Stimulated activated effector memory CD8-positive, alpha-beta T cell treated with anti-CD3 and anti-CD28 coated beads, Interleukin-12 subunit alpha, Interleukin-12 subunit beta, amount 100 ng/mL, for 72 hours (primary cell): ENCODE data around the gene OTULIN.

Experiments used
- ATAC-seq: fragments of 150-1000 bp; cut with Tn5 transposase; 2 replicates; pipeline ENCODE4 v1.10.0; 2021
- DNase-seq, 2 donors: peaks; one replicate each; pipeline ENCODE4 v3.0.0; 2021 to 2022; ENCODE audit warnings: low spot score in 2 of 2
- H3K27ac Mint-ChIP-seq: one replicate; pipeline ENCODE4 v1.8.0; 2022; ENCODE audit warnings: mild to moderate bottlenecking, mixed read lengths
- H3K36me3 Mint-ChIP-seq: one replicate; pipeline ENCODE4 v1.8.0; 2022; ENCODE audit warnings: mild to moderate bottlenecking, mixed read lengths
- H3K4me1 Mint-ChIP-seq: one replicate; pipeline ENCODE4 v1.8.0; 2022; ENCODE audit warnings: mixed read lengths
- H3K4me3 Mint-ChIP-seq: one replicate; pipeline ENCODE4 v1.8.0; 2022; ENCODE audit warnings: mild to moderate bottlenecking, mixed read lengths
- H3K9me3 Mint-ChIP-seq: one replicate; pipeline ENCODE4 v1.8.0; 2022; ENCODE audit warnings: mixed read lengths

OTULIN gene

DNA sequence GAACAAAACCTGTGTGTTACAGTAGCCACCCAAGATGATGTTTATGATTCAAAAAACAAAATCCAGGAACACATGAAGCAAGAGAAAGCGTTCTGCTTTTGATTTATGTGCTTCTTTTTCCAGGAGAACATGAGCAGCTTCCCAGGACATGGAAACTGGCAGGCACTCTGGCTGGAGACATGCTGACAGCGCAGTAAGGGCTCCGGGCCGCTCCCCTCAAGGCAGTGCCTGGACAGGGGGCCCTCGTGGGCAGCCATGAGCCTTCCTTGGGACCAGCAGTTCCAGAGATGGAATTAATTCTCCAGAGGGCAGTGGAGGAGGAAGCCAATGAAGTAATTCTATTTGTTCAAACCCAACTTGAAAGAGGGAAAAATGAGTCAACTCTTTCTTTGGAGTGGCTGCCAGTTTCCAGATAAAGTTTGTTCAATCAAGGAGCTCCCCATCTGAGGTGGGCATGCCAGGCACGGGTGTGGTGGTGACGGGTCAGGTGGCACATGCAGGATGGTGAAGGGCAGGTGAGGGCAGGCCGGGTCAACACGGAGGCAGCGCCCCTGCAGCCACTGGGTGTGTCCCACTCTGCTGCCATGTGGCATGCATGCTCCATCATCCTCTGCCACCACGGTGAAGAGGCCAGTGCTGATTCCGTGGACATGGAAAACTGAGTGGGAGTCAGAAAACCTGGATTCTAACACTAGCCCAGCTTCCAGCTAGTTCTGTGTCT, 83.8 kb downstream of the OTULIN start:
- no peak for DNase-seq
- H3K9me3 Mint-ChIP-seq: no peaks in the 10 kb centered on the region
- H3K4me3 Mint-ChIP-seq: no peak overlapping the region
- no peak for ATAC-seq
- peaks cover 75% of the 10 kb centered on the region for H3K36me3 Mint-ChIP-seq
- peaks cover 14% of the 10 kb centered on the region for H3K4me1 Mint-ChIP-seq
- no peak overlapping the region for H3K27ac Mint-ChIP-seq
